Measurements from ENCODE around the gene CDK14.
"Not testable (repeated sequence)": the region's sequence is repeated elsewhere in the genome, so short reads cannot be mapped to it uniquely, and the experiment has no call there.

Gene CDK14

DNA sequence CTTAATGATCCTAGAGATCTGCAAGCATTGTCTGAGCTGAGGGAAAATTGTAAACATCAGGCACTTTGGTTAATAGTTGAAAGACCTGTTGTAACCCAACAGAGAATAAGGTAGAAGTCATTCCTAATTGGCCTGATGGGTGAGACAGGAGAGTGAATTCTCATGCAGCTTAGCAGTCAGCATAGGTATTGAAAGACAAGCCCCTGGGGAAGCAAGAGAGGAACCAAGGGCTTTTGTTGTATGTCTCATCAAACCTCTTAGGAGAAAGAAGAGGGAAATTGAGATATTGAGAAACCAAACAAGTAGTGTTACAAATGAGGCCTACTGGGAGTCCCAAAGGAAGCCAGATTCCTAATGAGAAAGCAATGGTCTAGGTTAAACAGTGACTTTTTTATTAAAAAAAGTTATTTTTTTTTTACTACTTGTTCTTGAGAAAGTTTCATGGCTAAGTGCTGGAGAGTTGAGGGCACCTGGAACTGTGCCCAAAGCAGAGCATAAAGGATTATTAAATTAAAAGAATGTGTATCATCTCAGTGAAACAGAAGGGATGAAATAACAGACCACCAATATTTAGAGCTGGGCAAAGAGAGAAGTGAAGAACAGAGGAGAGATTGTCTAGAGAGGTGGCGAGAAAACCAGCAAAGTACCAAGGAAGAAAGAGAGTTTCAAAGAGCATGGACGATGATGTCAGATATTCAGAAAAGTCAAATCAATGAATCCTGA, 168.9 kb downstream of the CDK14 start:
- Histone ChIP-seq H3K27me3 (ENCODE audit: insufficient read depth, low read depth, severe bottlenecking) (no peaks in the 10 kb centered on the region), H3K9me3 (ENCODE audit: severe bottlenecking) (no peaks in the 10 kb centered on the region), H3K4me3 (ENCODE audit: low read depth, low read length) (no peak overlapping the region), H3K27ac (no peak overlapping the region), H3K36me3 (no peaks in the 10 kb centered on the region)
- TF ChIP-seq, protein P1, sequence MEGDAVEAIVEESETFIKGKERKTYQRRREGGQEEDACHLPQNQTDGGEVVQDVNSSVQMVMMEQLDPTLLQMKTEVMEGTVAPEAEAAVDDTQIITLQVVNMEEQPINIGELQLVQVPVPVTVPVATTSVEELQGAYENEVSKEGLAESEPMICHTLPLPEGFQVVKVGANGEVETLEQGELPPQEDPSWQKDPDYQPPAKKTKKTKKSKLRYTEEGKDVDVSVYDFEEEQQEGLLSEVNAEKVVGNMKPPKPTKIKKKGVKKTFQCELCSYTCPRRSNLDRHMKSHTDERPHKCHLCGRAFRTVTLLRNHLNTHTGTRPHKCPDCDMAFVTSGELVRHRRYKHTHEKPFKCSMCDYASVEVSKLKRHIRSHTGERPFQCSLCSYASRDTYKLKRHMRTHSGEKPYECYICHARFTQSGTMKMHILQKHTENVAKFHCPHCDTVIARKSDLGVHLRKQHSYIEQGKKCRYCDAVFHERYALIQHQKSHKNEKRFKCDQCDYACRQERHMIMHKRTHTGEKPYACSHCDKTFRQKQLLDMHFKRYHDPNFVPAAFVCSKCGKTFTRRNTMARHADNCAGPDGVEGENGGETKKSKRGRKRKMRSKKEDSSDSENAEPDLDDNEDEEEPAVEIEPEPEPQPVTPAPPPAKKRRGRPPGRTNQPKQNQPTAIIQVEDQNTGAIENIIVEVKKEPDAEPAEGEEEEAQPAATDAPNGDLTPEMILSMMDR (IDR thresholded peaks at IDR 0.05; ENCODE audit: low read depth, low read length): no peak
- no peak for DNase-seq

- peaks cover 4% of the 10 kb centered on the region for H3K9me3 ChIP-seq (ENCODE audit: severe bottlenecking)
- no peak overlapping the region for H3K27ac ChIP-seq
- no peak for DNase-seq
- no peaks in the 10 kb centered on the region; the same call in 1 of the 2 replicates for H3K36me3 ChIP-seq
- H3K4me3 ChIP-seq (ENCODE audit: low read depth, low read length): no peak overlapping the region
- H3K27me3 ChIP-seq (ENCODE audit: insufficient read depth, low read depth, severe bottlenecking): no peaks in the 10 kb centered on the region
- TF ChIP-seq, protein P1 (IDR thresholded peaks at IDR 0.05; ENCODE audit: low read depth, low read length): no peak
Observed at GRCh38 chr7:90766814-90767564, 170.9 kb downstream of the CDK14 start.

DNA sequence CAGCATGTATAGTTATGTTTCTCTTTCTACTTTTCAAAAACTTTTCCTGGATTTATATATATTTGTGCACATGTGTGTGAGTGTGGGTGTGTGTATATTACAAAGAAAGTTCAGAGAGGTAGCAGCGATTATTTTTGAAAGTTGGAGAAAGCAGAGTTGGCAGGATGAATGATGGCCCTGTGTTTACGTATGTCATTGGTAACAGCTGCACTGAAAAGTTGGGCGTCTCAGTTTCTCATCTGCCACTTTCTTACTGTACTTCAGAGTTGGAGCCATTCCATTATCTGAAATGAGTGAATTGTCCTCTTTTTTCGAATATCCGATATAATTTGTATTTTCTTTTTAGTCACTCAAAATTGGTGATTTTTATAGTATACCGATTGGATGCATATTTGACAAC, 172.2 kb downstream of the CDK14 start:
- Histone ChIP-seq H3K27ac (no peak overlapping the region), H3K4me3 (ENCODE audit: low read depth, low read length) (no peak overlapping the region), H3K9me3 (ENCODE audit: severe bottlenecking) (peaks cover 4% of the 10 kb centered on the region), H3K36me3 (no peaks in the 10 kb centered on the region; the same call in 1 of the 2 replicates), H3K27me3 (ENCODE audit: insufficient read depth, low read depth, severe bottlenecking) (no peaks in the 10 kb centered on the region)
- no peak for DNase-seq
- TF ChIP-seq, protein P1 (IDR thresholded peaks at IDR 0.05; ENCODE audit: low read depth, low read length): no peak

- Histone ChIP-seq H3K4me3 (ENCODE audit: low read depth, low read length) (no peak overlapping the region), H3K9me3 (ENCODE audit: severe bottlenecking) (peaks cover 4% of the 10 kb centered on the region), H3K36me3 (no peaks in the 10 kb centered on the region; the same call in 1 of the 2 replicates), H3K27me3 (ENCODE audit: insufficient read depth, low read depth, severe bottlenecking) (no peaks in the 10 kb centered on the region), H3K27ac (no peak overlapping the region)
- DNase-seq: no peak
- TF ChIP-seq, protein P1 (IDR thresholded peaks at IDR 0.05; ENCODE audit: low read depth, low read length): no peak
Observed at GRCh38 chr7:90769036-90769435, 172.9 kb downstream of the CDK14 start.

DNA sequence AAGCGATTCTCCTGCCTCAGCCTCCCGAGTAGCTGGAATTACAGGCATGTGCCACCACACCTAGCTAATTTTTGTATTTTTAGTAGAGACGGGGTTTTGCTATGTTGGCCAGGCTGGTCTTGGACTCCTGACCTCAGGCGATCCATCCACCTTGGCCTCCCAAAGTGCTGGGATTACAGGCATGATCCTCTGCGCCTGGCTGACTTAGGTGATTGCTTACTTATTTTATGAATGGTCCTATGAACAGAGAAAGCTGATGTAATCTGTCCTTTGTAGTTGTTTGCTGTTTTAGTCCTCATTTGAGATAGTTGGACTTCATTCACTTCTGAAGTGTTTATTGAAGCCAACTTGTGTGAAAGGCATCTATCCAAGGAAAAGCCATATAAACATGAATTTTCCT, 173.4 kb downstream of the CDK14 start:
- DNase-seq: peak; percentile 10
- H3K27ac ChIP-seq; H3K4me3 ChIP-seq (ENCODE audit: low read depth, low read length); H3K36me3 ChIP-seq; H3K27me3 ChIP-seq (ENCODE audit: insufficient read depth, low read depth, severe bottlenecking); H3K9me3 ChIP-seq (ENCODE audit: severe bottlenecking): not testable (repeated sequence)

- Histone ChIP-seq H3K27ac (no peak overlapping the region), H3K27me3 (ENCODE audit: insufficient read depth, low read depth, severe bottlenecking) (no peaks in the 10 kb centered on the region), H3K36me3 (no peaks in the 10 kb centered on the region; the same call in 1 of the 2 replicates), H3K4me3 (ENCODE audit: low read depth, low read length) (no peak overlapping the region), H3K9me3 (ENCODE audit: severe bottlenecking) (peaks cover 4% of the 10 kb centered on the region)
- TF ChIP-seq, protein P1 (IDR thresholded peaks at IDR 0.05; ENCODE audit: low read depth, low read length): no peak
- no peak for DNase-seq
Observed at GRCh38 chr7:90771281-90771680, 175.2 kb downstream of the CDK14 start.
